Measurements from ENCODE around the gene ANKRD11.
"Not testable (repeated sequence)": the region's sequence is repeated elsewhere in the genome, so short reads cannot be mapped to it uniquely, and the experiment has no call there.

ANKRD11 gene

GRCh38 chr16:89369266-89369895, 121.0 kb downstream of the ANKRD11 start:
- DNase-seq: peak; percentile 63 to 80

GRCh38 chr16:89368604-89369249, 121.6 kb downstream of the ANKRD11 start:
- no peak for TF ChIP-seq GATA1 (IDR thresholded peaks at IDR 0.05; ENCODE audit: low read depth, low read length)
- TF ChIP-seq POLR2A (IDR thresholded peaks at IDR 0.05; ENCODE audit: low read length): no peak
- no peak for DNase-seq

More at GRCh38 chr16:89369266-89369895, 121.0 kb downstream of the ANKRD11 start:
- TF ChIP-seq POLR2A (IDR thresholded peaks at IDR 0.05; ENCODE audit: low read length) (no peak), GATA1 (IDR thresholded peaks at IDR 0.05; ENCODE audit: low read depth, low read length) (no peak)

GRCh38 chr16:89367538-89367915, 122.8 kb downstream of the ANKRD11 start:
- DNase-seq: no peak
- no peak for TF ChIP-seq GATA1 (IDR thresholded peaks at IDR 0.05; ENCODE audit: low read depth, low read length)
- TF ChIP-seq POLR2A (IDR thresholded peaks at IDR 0.05; ENCODE audit: low read length): no peak

- no peak for DNase-seq
- TF ChIP-seq GATA1 (IDR thresholded peaks at IDR 0.05; ENCODE audit: low read depth, low read length): no peak
- TF ChIP-seq POLR2A (IDR thresholded peaks at IDR 0.05; ENCODE audit: low read length): no peak
Observed at GRCh38 chr16:89366561-89367537, 123.5 kb downstream of the ANKRD11 start.

- DNase-seq: no peak
- no peak for TF ChIP-seq GATA1 (IDR thresholded peaks at IDR 0.05; ENCODE audit: low read depth, low read length)
- TF ChIP-seq POLR2A (IDR thresholded peaks at IDR 0.05; ENCODE audit: low read length): no peak
Observed at GRCh38 chr16:89365996-89366395, 124.4 kb downstream of the ANKRD11 start.

GRCh38 chr16:89365044-89365467, 125.3 kb downstream of the ANKRD11 start:
- DNase-seq: no peak

GRCh38 chr16:89364606-89365005, 125.8 kb downstream of the ANKRD11 start:
- TF ChIP-seq POLR2A (IDR thresholded peaks at IDR 0.05; ENCODE audit: low read length) (no peak), GATA1 (IDR thresholded peaks at IDR 0.05; ENCODE audit: low read depth, low read length) (no peak)
- DNase-seq: no peak

More at GRCh38 chr16:89365044-89365467, 125.3 kb downstream of the ANKRD11 start:
- TF ChIP-seq POLR2A (IDR thresholded peaks at IDR 0.05; ENCODE audit: low read length) (no peak), GATA1 (IDR thresholded peaks at IDR 0.05; ENCODE audit: low read depth, low read length) (no peak)

GRCh38 chr16:89363621-89364393, 126.6 kb downstream of the ANKRD11 start:
- DNase-seq: peak in 1 of 2 experiments; percentile 37
- TF ChIP-seq GATA1 (IDR thresholded peaks at IDR 0.05; ENCODE audit: low read depth, low read length) (no peak), POLR2A (IDR thresholded peaks at IDR 0.05; ENCODE audit: low read length) (no peak)

GRCh38 chr16:89362540-89363223, 127.7 kb downstream of the ANKRD11 start:
- DNase-seq: not testable (repeated sequence)

GRCh38 chr16:89361751-89362539, 128.4 kb downstream of the ANKRD11 start:
- DNase-seq: peak; percentile 34 to 44
- TF ChIP-seq GATA1 (IDR thresholded peaks at IDR 0.05; ENCODE audit: low read depth, low read length): no peak

- TF ChIP-seq GATA1 (IDR thresholded peaks at IDR 0.05; ENCODE audit: low read depth, low read length) (no peak), POLR2A (IDR thresholded peaks at IDR 0.05; ENCODE audit: low read length) (no peak)
- DNase-seq: no peak
Observed at GRCh38 chr16:89360760-89361435, 129.5 kb downstream of the ANKRD11 start.
